ENCODE results near the gene LAMA2.

- TF ChIP-seq CTCF (IDR thresholded peaks at IDR 0.05) (no peak), POLR2AphosphoS5 (IDR thresholded peaks at IDR 0.05) (no peak)
Measured at GRCh38 chr6:129552413-129552812, 669.5 kb downstream of the LAMA2 start.

All from stomach (tissue), 4 donors.